OCI-LY7 (cell line): ENCODE measurements around the gene SLC66A3. TPM values are rescaled to one million over a fixed set of nuclear protein-coding genes. Genes with fewer than 3 reads are reported as not detected.

Experiments
- BruUV-seq: library from RNA; stranded (reverse); fragments of 400-500 nt; replicated peaks from 2 replicates; lab custom pipeline; 2021; lab: Mats Ljungman, UMichigan
- CTCF ChIA-PET: fragments of 300-600 bp; sonication (Branson Sonifier 250); formaldehyde crosslinking; loops from one replicate; lab custom pipeline; 2022; ENCODE audit warnings: antibody characterized with exemption; ENCODE audit not compliant: unreplicated experiment; lab: Charles Lee
- POLR2A ChIA-PET: fragments of 300-600 bp; sonication (Branson Sonifier 250); formaldehyde crosslinking; loops from one replicate; lab custom pipeline; 2022; ENCODE audit warnings: antibody characterized with exemption; lab: Charles Lee
- DNase-seq: peaks from one replicate; pipeline ENCODE4 v3.0.0-alpha.2; 2015; ENCODE audit warnings: low spot score
- H2AFZ ChIP-seq: fragments of 200-600 bp; sonication (generic), shearing (Covaris generic); 2 replicates; pipeline ENCODE4 v1.6.1; 2014; ENCODE audit warnings: mild to moderate bottlenecking, antibody characterized with exemption, low read length, moderate library complexity
- H3K27ac ChIP-seq: fragments of 200-600 bp; sonication (generic); 2 replicates; pipeline ENCODE4 v1.5.1; 2014; ENCODE audit warnings: mixed run types, low read depth, mild to moderate bottlenecking, moderate library complexity, low read length, inconsistent platforms; ENCODE audit not compliant: poor library complexity, severe bottlenecking
- H3K36me3 ChIP-seq: fragments of 200-600 bp; sonication (generic); 2 replicates; pipeline ENCODE4 v1.6.1; 2014; ENCODE audit warnings: mild to moderate bottlenecking, antibody characterized with exemption, low read length, moderate library complexity, mixed read lengths; ENCODE audit not compliant: insufficient read depth
- H3K4me1 ChIP-seq: fragments of 200-600 bp; sonication (generic); 2 replicates; pipeline ENCODE4 v1.5.1; 2014; ENCODE audit warnings: mild to moderate bottlenecking, low read length; ENCODE audit not compliant: insufficient read depth, poor library complexity, severe bottlenecking
- H3K4me2 ChIP-seq: fragments of 200-600 bp; sonication (generic); 2 replicates; pipeline ENCODE4 v1.6.1; 2014; ENCODE audit warnings: mild to moderate bottlenecking, low read length
- H3K4me3 ChIP-seq: fragments of 200-600 bp; sonication (generic); 2 replicates; pipeline ENCODE4 v1.5.1; 2014; ENCODE audit warnings: mild to moderate bottlenecking, low read depth, low read length; ENCODE audit not compliant: poor library complexity, severe bottlenecking
- H3K79me2 ChIP-seq: fragments of 200-600 bp; sonication (generic); 2 replicates; pipeline ENCODE4 v1.6.1; 2016; ENCODE audit warnings: low read depth, mild to moderate bottlenecking, low read length, moderate library complexity, mixed read lengths; ENCODE audit not compliant: insufficient read depth
- H3K9me2 ChIP-seq: fragments of 200-600 bp; sonication (generic); 2 replicates; pipeline ENCODE4 v1.6.1; 2016; ENCODE audit warnings: mild to moderate bottlenecking, low read length, mixed read lengths; ENCODE audit not compliant: insufficient read depth
- H3K9me3 ChIP-seq: fragments of 200-600 bp; sonication (generic); 2 replicates; pipeline ENCODE4 v1.6.1; 2014; ENCODE audit warnings: mild to moderate bottlenecking, mixed run types, low read length, mixed read lengths
- H4K20me1 ChIP-seq: fragments of 200-600 bp; sonication (generic); 2 replicates; pipeline ENCODE4 v1.6.1; 2014; ENCODE audit warnings: mild to moderate bottlenecking, antibody characterized with exemption, low read length, moderate library complexity, mixed read lengths; ENCODE audit not compliant: insufficient read depth
- CTCF ChIP-seq: fragments of 200-600 bp; sonication (generic); conservative IDR thresholded peaks from 2 replicates; pipeline ENCODE4 v1.5.1; 2014; ENCODE audit warnings: mild to moderate bottlenecking, antibody characterized with exemption, low read length, moderate library complexity, mixed read lengths
- EZH2phosphoT487 ChIP-seq: fragments of 200-600 bp; sonication (generic); IDR thresholded peaks from 2 replicates; pipeline ENCODE4 v1.6.1; 2018; ENCODE audit warnings: low read depth, borderline replicate concordance, mild to moderate bottlenecking, mixed run types, antibody characterized with exemption, low read length, moderate library complexity, mixed read lengths
- intact Hi-C: fragments of 100-400 bp; cut with micrococcal nuclease; formaldehyde crosslinking; loops from one replicate; pipeline ENCODE4 v1.10.0; 2022; ENCODE audit not compliant: unreplicated experiment
- total RNA-seq, 2 experiments: library from RNA; depleted of rRNA in 1 of 2; stranded (reverse); fragments of >200 nt in 1 of 2; shearing (Covaris generic) in 1 of 2; gene quantifications; 2 replicates each; pipeline ENCODE4 v1.2.3, GENCODE V29; 2014 to 2022

SLC66A3 gene
- total RNA-seq, 2 experiments from 2014 or later = 6.0 to 10.0 TPM

- no TSS peak for BruUV-seq
- peak; percentile 8 for DNase-seq
- no peaks in the 10 kb centered on the region for H3K9me2 ChIP-seq
- no peak overlapping the region for H3K4me3 ChIP-seq
- no peaks in the 10 kb centered on the region; the same call in 1 of the 2 replicates for H4K20me1 ChIP-seq
- peaks cover 5% of the 10 kb centered on the region for H3K4me1 ChIP-seq
- H3K27ac ChIP-seq = no peak overlapping the region
- no peak overlapping the region for H2AFZ ChIP-seq
- CTCF ChIA-PET = no interaction called here
- H3K4me2 ChIP-seq = no peak overlapping the region
- intact Hi-C loops = no loop called here
- H3K79me2 ChIP-seq = no peaks in the 10 kb centered on the region
- H3K36me3 ChIP-seq = no peaks in the 10 kb centered on the region
- H3K9me3 ChIP-seq = no peaks in the 10 kb centered on the region
- TF ChIP-seq EZH2phosphoT487 (no peak), CTCF (no peak)
- POLR2A ChIA-PET = interaction anchor here (0.7 to 1.9 kb wide), 5 partner anchors 15 to 303 kb away, joined by 3 to 4 read pairs (median 4); a partner anchor contains a TSS
Measured at GRCh38 chr2:11160731-11161455, 5.6 kb downstream of the SLC66A3 start.

- H3K9me3 ChIP-seq = no peaks in the 10 kb centered on the region
- no peak overlapping the region for H3K4me3 ChIP-seq
- H3K36me3 ChIP-seq = no peaks in the 10 kb centered on the region
- POLR2A ChIA-PET = interaction anchor here (0.7 to 1.9 kb wide), 5 partner anchors 14 to 302 kb away, joined by 3 to 4 read pairs (median 4); a partner anchor contains a TSS
- no TSS peak for BruUV-seq
- no peak overlapping the region for H2AFZ ChIP-seq
- no peak for DNase-seq
- H3K9me2 ChIP-seq = no peaks in the 10 kb centered on the region
- CTCF ChIA-PET = no interaction called here
- TF ChIP-seq CTCF (no peak), EZH2phosphoT487 (no peak)
- H4K20me1 ChIP-seq = no peaks in the 10 kb centered on the region; the same call in 1 of the 2 replicates
- no peaks in the 10 kb centered on the region for H3K79me2 ChIP-seq
- H3K27ac ChIP-seq = no peak overlapping the region
- intact Hi-C loops = no loop called here
- no peak overlapping the region for H3K4me2 ChIP-seq
- H3K4me1 ChIP-seq = no peaks in the 10 kb centered on the region
Measured at GRCh38 chr2:11161747-11162146, 6.5 kb downstream of the SLC66A3 start.
